ENCODE results near the gene PRDX3.
A peak's percentile ranks its signal among the peaks of the same experiment; 100 is the strongest.

The PRDX3 gene

GRCh38 chr10:119211176-119211575 lies 32.6 kb upstream of the PRDX3 start:
- Mint-ChIP-seq H3K9me3 (no peaks in the 10 kb centered on the region), H3K36me3 (ENCODE audit: insufficient read depth) (peaks cover 23% of the 10 kb centered on the region), H3K4me3 (peak overlapping the region; percentile 25 to 42), H3K27ac (peak overlapping the region; percentile 74 to 75), H3K4me1 (ENCODE audit: low read depth in 2 of 2) (peaks cover 18 to 30% of the 10 kb centered on the region in 2 donors), H3K27me3 (no peaks in the 10 kb centered on the region)
- ATAC-seq (replicated peaks) (no peak), DNase-seq (no peak)

- no peak for ATAC-seq (replicated peaks)
- H3K27me3 Mint-ChIP-seq = no peaks in the 10 kb centered on the region
- peak overlapping the region in 1 of 2 donors; percentile 75 for H3K27ac Mint-ChIP-seq
- no peak for DNase-seq
- peaks cover 21 to 32% of the 10 kb centered on the region in 2 donors for H3K4me1 Mint-ChIP-seq (ENCODE audit: low read depth in 2 of 2)
- H3K9me3 Mint-ChIP-seq = no peaks in the 10 kb centered on the region
- peaks cover 23% of the 10 kb centered on the region for H3K36me3 Mint-ChIP-seq (ENCODE audit: insufficient read depth)
- no peak overlapping the region for H3K4me3 Mint-ChIP-seq
Measured at GRCh38 chr10:119210633-119211032, 32.0 kb upstream of the PRDX3 start.

- peak overlapping the region; percentile 79 to 84 for H3K27ac Mint-ChIP-seq
- peaks cover 21 to 32% of the 10 kb centered on the region in 2 donors for H3K4me1 Mint-ChIP-seq (ENCODE audit: low read depth in 2 of 2)
- H3K27me3 Mint-ChIP-seq = no peaks in the 10 kb centered on the region
- no peaks in the 10 kb centered on the region for H3K9me3 Mint-ChIP-seq
- ATAC-seq (replicated peaks) (no peak), DNase-seq (no peak)
- H3K36me3 Mint-ChIP-seq (ENCODE audit: insufficient read depth) = peaks cover 18% of the 10 kb centered on the region
- H3K4me3 Mint-ChIP-seq = peak overlapping the region; percentile 80 to 93
Measured at GRCh38 chr10:119209736-119210355, 31.2 kb upstream of the PRDX3 start.

GRCh38 chr10:119209035-119209735 lies 30.6 kb upstream of the PRDX3 start:
- Mint-ChIP-seq H3K27ac (peak overlapping the region; percentile 79 to 84), H3K9me3 (no peaks in the 10 kb centered on the region), H3K4me3 (peak overlapping the region; percentile 80 to 93), H3K27me3 (no peaks in the 10 kb centered on the region), H3K36me3 (ENCODE audit: insufficient read depth) (peaks cover 18% of the 10 kb centered on the region), H3K4me1 (ENCODE audit: low read depth in 2 of 2) (peaks cover 21 to 30% of the 10 kb centered on the region in 2 donors)
- DNase-seq = peak; percentile 32 to 38 (median 38)
- peak; percentile 12 for ATAC-seq (replicated peaks)

- ATAC-seq (replicated peaks) (no peak), DNase-seq (no peak)
- H3K4me3 Mint-ChIP-seq = peak overlapping the region; percentile 80 to 93
- peaks cover 21 to 30% of the 10 kb centered on the region in 2 donors for H3K4me1 Mint-ChIP-seq (ENCODE audit: low read depth in 2 of 2)
- peaks cover 18% of the 10 kb centered on the region for H3K36me3 Mint-ChIP-seq (ENCODE audit: insufficient read depth)
- no peaks in the 10 kb centered on the region for H3K9me3 Mint-ChIP-seq
- no peaks in the 10 kb centered on the region for H3K27me3 Mint-ChIP-seq
- peak overlapping the region; percentile 79 to 84 for H3K27ac Mint-ChIP-seq
Measured at GRCh38 chr10:119208553-119208940, 29.9 kb upstream of the PRDX3 start.

GRCh38 chr10:119207713-119208552 lies 29.3 kb upstream of the PRDX3 start:
- Mint-ChIP-seq H3K27me3 (no peaks in the 10 kb centered on the region), H3K9me3 (no peaks in the 10 kb centered on the region), H3K36me3 (ENCODE audit: insufficient read depth) (peaks cover 18% of the 10 kb centered on the region), H3K4me3 (peak overlapping the region; percentile 80 to 93), H3K4me1 (ENCODE audit: low read depth in 2 of 2) (peaks cover 21 to 30% of the 10 kb centered on the region in 2 donors), H3K27ac (peak overlapping the region; percentile 79 to 84)
- ATAC-seq (replicated peaks) = peak; percentile 2
- DNase-seq = peak in 2 of 3 experiments; percentile 5 to 19

- DNase-seq = peak; percentile 91 to 94 (median 91)
- Mint-ChIP-seq H3K27ac (peak within 1 kb of the TSS; percentile 84 to 93), H3K9me3 (no peaks in the 10 kb centered on the region), H3K27me3 (no peaks in the 10 kb centered on the region), H3K36me3 (ENCODE audit: insufficient read depth) (peaks cover 18% of the 10 kb centered on the region), H3K4me3 (peak within 1 kb of the TSS; percentile 87 to 93), H3K4me1 (ENCODE audit: low read depth in 2 of 2) (peaks cover 21 to 27% of the 10 kb centered on the region in 2 donors)
- ATAC-seq (replicated peaks) = peak; percentile 79
Measured at GRCh38 chr10:119207366-119207666, 28.7 kb upstream of the PRDX3 start, which contains the start of gene GRK5. Gene GRK5 (plus strand): TSS chr10:119207571. CDS start chr10:119207918, 347 bp downstream.

GRCh38 chr10:119206603-119207365 lies 28.2 kb upstream of the PRDX3 start:
- Mint-ChIP-seq H3K9me3 (no peaks in the 10 kb centered on the region), H3K27me3 (no peaks in the 10 kb centered on the region), H3K4me1 (ENCODE audit: low read depth in 2 of 2) (peaks cover 21 to 27% of the 10 kb centered on the region in 2 donors), H3K36me3 (ENCODE audit: insufficient read depth) (peaks cover 18% of the 10 kb centered on the region), H3K27ac (peak overlapping the region; percentile 84 to 93), H3K4me3 (peak overlapping the region; percentile 87 to 93)
- ATAC-seq (replicated peaks) (peak; percentile 60), DNase-seq (peak; percentile 61 to 68 (median 67))

GRCh38 chr10:119205894-119206602 lies 27.4 kb upstream of the PRDX3 start:
- Mint-ChIP-seq H3K4me1 (ENCODE audit: low read depth in 2 of 2) (peaks cover 21 to 24% of the 10 kb centered on the region in 2 donors), H3K27ac (peak overlapping the region; percentile 78 to 93), H3K27me3 (no peaks in the 10 kb centered on the region), H3K36me3 (ENCODE audit: insufficient read depth) (peaks cover 13% of the 10 kb centered on the region), H3K9me3 (no peaks in the 10 kb centered on the region), H3K4me3 (peak overlapping the region; percentile 79 to 87)
- peak; percentile 8 to 30 (median 12) for DNase-seq
- no peak for ATAC-seq (replicated peaks)

GRCh38 chr10:119203006-119203405 lies 24.4 kb upstream of the PRDX3 start:
- DNase-seq = no peak
- no peak for ATAC-seq (replicated peaks)
- no peak overlapping the region for H3K27ac Mint-ChIP-seq
- peaks cover 0 to 13% of the 10 kb centered on the region in 2 donors for H3K27me3 Mint-ChIP-seq
- peaks cover 11% of the 10 kb centered on the region for H3K36me3 Mint-ChIP-seq (ENCODE audit: insufficient read depth)
- no peaks in the 10 kb centered on the region for H3K9me3 Mint-ChIP-seq
- H3K4me3 Mint-ChIP-seq = no peak overlapping the region
- peaks cover 9 to 14% of the 10 kb centered on the region in 2 donors for H3K4me1 Mint-ChIP-seq (ENCODE audit: low read depth in 2 of 2)

- Mint-ChIP-seq H3K36me3 (ENCODE audit: insufficient read depth) (peaks cover 3% of the 10 kb centered on the region), H3K4me1 (ENCODE audit: low read depth in 2 of 2) (peaks cover 4 to 13% of the 10 kb centered on the region in 2 donors), H3K27ac (no peak overlapping the region), H3K4me3 (no peak overlapping the region), H3K9me3 (no peaks in the 10 kb centered on the region), H3K27me3 (peaks cover 0 to 13% of the 10 kb centered on the region in 2 donors)
- ATAC-seq (replicated peaks) (no peak), DNase-seq (no peak)
Measured at GRCh38 chr10:119201233-119201632, 22.6 kb upstream of the PRDX3 start.

GRCh38 chr10:119199231-119199992 lies 20.8 kb upstream of the PRDX3 start:
- Mint-ChIP-seq H3K4me3 (no peak overlapping the region), H3K9me3 (no peaks in the 10 kb centered on the region), H3K36me3 (ENCODE audit: insufficient read depth) (no peaks in the 10 kb centered on the region), H3K27me3 (peaks cover 0 to 13% of the 10 kb centered on the region in 2 donors), H3K27ac (no peak overlapping the region), H3K4me1 (ENCODE audit: low read depth in 2 of 2) (peaks cover 0 to 9% of the 10 kb centered on the region in 2 donors)
- ATAC-seq (replicated peaks) = peak; percentile 69
- DNase-seq = peak in 1 of 3 experiments; percentile 10
